ENCODE measurements around the gene UBE2E1. TPM values are rescaled to one million over a fixed set of nuclear protein-coding genes. Genes with fewer than 3 reads are reported as not detected.

Gene UBE2E1
- total RNA-seq, 1 experiment from 2014 or later = 102 TPM

- no peak for TF ChIP-seq CTCF (conservative IDR thresholded peaks at IDR 0.05)
- no peak for TF ChIP-seq EZH2 (IDR thresholded peaks at IDR 0.05; ENCODE audit: low read depth)
- H3K79me2 ChIP-seq (ENCODE audit: low read depth) = peaks cover 97% of the 10 kb centered on the region
- H4K20me1 ChIP-seq (ENCODE audit: insufficient read depth) = peaks cover 92% of the 10 kb centered on the region
- 0 out of 2 replicates have a peak, but pooled peaks cover 8% of the 10 kb centered on the region for H3K36me3 ChIP-seq (ENCODE audit: low read depth)
- H2AFZ ChIP-seq = no peak overlapping the region
- H3K4me3 ChIP-seq = no peak overlapping the region
- ChIA-PET CTCF (no interaction called here), POLR2A (ENCODE audit: unreplicated experiment) (no interaction called here)
- H3K27me3 ChIP-seq (ENCODE audit: insufficient read depth, low read depth) = no peaks in the 10 kb centered on the region
- no peak for DNase-seq
- no peaks in the 10 kb centered on the region for H3K9me3 ChIP-seq (ENCODE audit: insufficient read depth, low read depth)
- intact Hi-C loops (cut with micrococcal nuclease; ENCODE audit: unreplicated experiment) = no loop called here
- no peak overlapping the region for H3K4me2 ChIP-seq
- H3F3A ChIP-seq (ENCODE audit: insufficient read depth, low read depth) = peaks cover 24% of the 10 kb centered on the region
- H3K27ac ChIP-seq = peak overlapping the region; percentile 30; the same call in 1 of the 2 replicates
- BruUV-seq (replicated peaks) = no TSS peak
- no peaks in the 10 kb centered on the region for H3K9me2 ChIP-seq (ENCODE audit: insufficient read depth)
- no peaks in the 10 kb centered on the region for H3K4me1 ChIP-seq (replicated peaks; ENCODE audit: insufficient read depth)
Observed at GRCh38 chr3:23830869-23831484, 25.2 kb downstream of the UBE2E1 start.

- H3K4me3 ChIP-seq = no peak overlapping the region
- no peak for DNase-seq
- H3F3A ChIP-seq (ENCODE audit: insufficient read depth, low read depth) = peaks cover 21% of the 10 kb centered on the region
- H2AFZ ChIP-seq = no peak overlapping the region
- no TSS peak for BruUV-seq (replicated peaks)
- H3K9me3 ChIP-seq (ENCODE audit: insufficient read depth, low read depth) = no peaks in the 10 kb centered on the region
- no peaks in the 10 kb centered on the region for H3K4me1 ChIP-seq (replicated peaks; ENCODE audit: insufficient read depth)
- CTCF ChIA-PET = interaction anchor here (0.5 kb wide), 1 partner anchor 56 kb away, joined by 13 read pairs; no protein-coding TSS in a partner anchor
- H3K36me3 ChIP-seq (ENCODE audit: low read depth) = 0 out of 2 replicates have a peak, but pooled peaks cover 8% of the 10 kb centered on the region
- TF ChIP-seq EZH2 (IDR thresholded peaks at IDR 0.05; ENCODE audit: low read depth) = no peak
- no peak for TF ChIP-seq CTCF (conservative IDR thresholded peaks at IDR 0.05)
- peaks cover 92% of the 10 kb centered on the region for H4K20me1 ChIP-seq (ENCODE audit: insufficient read depth)
- POLR2A ChIA-PET (ENCODE audit: unreplicated experiment) = no interaction called here
- no peak overlapping the region for H3K4me2 ChIP-seq
- no peaks in the 10 kb centered on the region for H3K27me3 ChIP-seq (ENCODE audit: insufficient read depth, low read depth)
- no peaks in the 10 kb centered on the region for H3K9me2 ChIP-seq (ENCODE audit: insufficient read depth)
- intact Hi-C loops (cut with micrococcal nuclease; ENCODE audit: unreplicated experiment) = no loop called here
- H3K79me2 ChIP-seq (ENCODE audit: low read depth) = peaks cover 97% of the 10 kb centered on the region
- H3K27ac ChIP-seq = peak overlapping the region; percentile 13; the same call in 1 of the 2 replicates
Observed at GRCh38 chr3:23831517-23832394, 26.0 kb downstream of the UBE2E1 start.

- peaks cover 28% of the 10 kb centered on the region for H3F3A ChIP-seq (ENCODE audit: insufficient read depth, low read depth)
- H2AFZ ChIP-seq = no peak overlapping the region
- BruUV-seq (replicated peaks) = no TSS peak
Observed at GRCh38 chr3:23832523-23832922, 26.8 kb downstream of the UBE2E1 start.

More at GRCh38 chr3:23832523-23832922, 26.8 kb downstream of the UBE2E1 start:
- H4K20me1 ChIP-seq (ENCODE audit: insufficient read depth) = peaks cover 94% of the 10 kb centered on the region
- no peak for DNase-seq
- TF ChIP-seq CTCF (conservative IDR thresholded peaks at IDR 0.05) (no peak), EZH2 (IDR thresholded peaks at IDR 0.05; ENCODE audit: low read depth) (no peak)
- H3K9me3 ChIP-seq (ENCODE audit: insufficient read depth, low read depth) = no peaks in the 10 kb centered on the region
- POLR2A ChIA-PET (ENCODE audit: unreplicated experiment) = no interaction called here
- no peak overlapping the region for H3K4me2 ChIP-seq
- intact Hi-C loops (cut with micrococcal nuclease; ENCODE audit: unreplicated experiment) = no loop called here
- H3K27me3 ChIP-seq (ENCODE audit: insufficient read depth, low read depth) = no peaks in the 10 kb centered on the region
- peaks cover 97% of the 10 kb centered on the region for H3K79me2 ChIP-seq (ENCODE audit: low read depth)
- no peaks in the 10 kb centered on the region for H3K4me1 ChIP-seq (replicated peaks; ENCODE audit: insufficient read depth)
- CTCF ChIA-PET = interaction anchor here (0.5 kb wide), 1 partner anchor 57 kb away, joined by 13 read pairs; no protein-coding TSS in a partner anchor
- no peaks in the 10 kb centered on the region for H3K9me2 ChIP-seq (ENCODE audit: insufficient read depth)
- no peak overlapping the region for H3K4me3 ChIP-seq
- no peak overlapping the region for H3K27ac ChIP-seq
- H3K36me3 ChIP-seq (ENCODE audit: low read depth) = peaks cover 14% of the 10 kb centered on the region

Measured in PC-9 (cell line).